Fibroblast of villous mesenchyme (primary cell): ENCODE results near the gene LPO. TPM values are rescaled to one million over a fixed set of nuclear protein-coding genes. Genes with fewer than 3 reads are reported as not detected.

Experiments used
- DNase-seq: peaks from one replicate; pipeline ENCODE4 v3.0.0-alpha.2; 2010; ENCODE audit warnings: low read depth
- H3K4me3 ChIP-seq: 2 replicates; pipeline ENCODE4 v1.5.1; 2011; ENCODE audit warnings: low read depth, mild to moderate bottlenecking, low read length
- CTCF ChIP-seq: IDR thresholded peaks from 2 replicates; pipeline ENCODE4 v1.5.1; 2012; ENCODE audit warnings: low read depth, mild to moderate bottlenecking, low read length; ENCODE audit not compliant: insufficient read depth
- total RNA-seq: library from RNA; depleted of rRNA; stranded (reverse); fragments of >200 nt; gene quantifications from 2 replicates; pipeline ENCODE4 v1.2.3, GENCODE V29; 2012

LPO gene
- total RNA-seq, 1 donor, result not detected

GRCh38 chr17:58318065-58318481 lies 79.7 kb downstream of the LPO start:
- DNase-seq, result no peak
- no peak for TF ChIP-seq CTCF
- no peak overlapping the region for H3K4me3 ChIP-seq

Other genes with a start within 250 kb of the LPO start
- 330 and 434 TPM in 2 replicates for gene SRSF1, start 231.3 kb upstream of the LPO start, total RNA-seq
- gene DYNLL2, start 155.2 kb upstream of the LPO start, total RNA-seq, result 11.6 and 12.5 TPM in 2 replicates
- under 0.01 TPM in 1 of 2 replicates, not detected in the other for gene OR4D1, start 90.2 kb upstream of the LPO start, total RNA-seq
- gene OR4D2, start 71.6 kb upstream of the LPO start, total RNA-seq, result not detected in 2 replicates
- not detected in 2 replicates for gene EPX, start 45.9 kb upstream of the LPO start, total RNA-seq
- 8.6 and 12.6 TPM in 2 replicates for gene MKS1, start 19.3 kb upstream of the LPO start, total RNA-seq
- not detected in 2 replicates for gene MPO, start 42.4 kb downstream of the LPO start, total RNA-seq
- gene TSPOAP1, start 90.2 kb downstream of the LPO start, total RNA-seq, result 0.86 and 2.3 TPM in 2 replicates
- gene SUPT4H1, start 113.6 kb downstream of the LPO start, total RNA-seq, result 34.5 and 54.1 TPM in 2 replicates
- not detected in 2 replicates for gene RNF43, start 178.9 kb downstream of the LPO start, total RNA-seq
- under 0.01 TPM in 1 of 2 replicates, not detected in the other for gene HSF5, start 249.8 kb downstream of the LPO start, total RNA-seq